ENCODE measurements around the gene ALK. TPM values are rescaled to one million over a fixed set of nuclear protein-coding genes. Genes with fewer than 3 reads are reported as not detected.

ALK gene
- polyA plus RNA-seq, 3 donors: not detected

- Histone ChIP-seq H3K9me3 (replicated peaks in 1 of 2; ENCODE audit: control insufficient read depth in 1 of 2, insufficient read depth in 1 of 2, low read length in 2 of 2) (no peaks in the 10 kb centered on the region), H3K27me3 (ENCODE audit: control insufficient read depth in 2 of 2, insufficient read depth in 2 of 2, low read length in 2 of 2) (no peaks in the 10 kb centered on the region), H3K4me1 (ENCODE audit: control insufficient read depth in 1 of 2, insufficient read depth in 2 of 2, low read length in 2 of 2) (no peaks in the 10 kb centered on the region), H3K4me3 (replicated peaks in 1 of 3; ENCODE audit: low read depth in 2 of 3, low read length in 3 of 3) (no peak overlapping the region), H3K36me3 (replicated peaks in 1 of 2; ENCODE audit: control insufficient read depth in 1 of 2, insufficient read depth in 2 of 2, low read length in 2 of 2) (no peaks in the 10 kb centered on the region), H3K9ac (ENCODE audit: insufficient read depth, low read length, poor library complexity, severe bottlenecking) (no peak overlapping the region), H3K79me2 (ENCODE audit: insufficient read depth, low read length) (no peaks in the 10 kb centered on the region), H3K27ac (ENCODE audit: low read depth in 1 of 2, low read length in 2 of 2) (no peak overlapping the region), H3K4me2 (replicated peaks; ENCODE audit: extremely low read depth, low read length, poor library complexity, severe bottlenecking) (no peak overlapping the region), H2AFZ (ENCODE audit: insufficient read depth, low read depth, low read length, poor library complexity, severe bottlenecking) (no peak overlapping the region), H4K20me1 (ENCODE audit: insufficient read depth, low read length) (no peaks in the 10 kb centered on the region)
- no peak for TF ChIP-seq CTCF (IDR thresholded peaks at IDR 0.05)
- no peak overlapping the region for H3K27ac Mint-ChIP-seq
- peaks cover 8% of the 10 kb centered on the region for H3K4me1 Mint-ChIP-seq
- H3K4me3 Mint-ChIP-seq: no peak overlapping the region
- 94% methylated on average over 2 of the region's 2 CpGs for WGBS (ENCODE audit: insufficient coverage)
- DNase-seq: no peak
- H3K9me3 Mint-ChIP-seq: no peaks in the 10 kb centered on the region
- H3K36me3 Mint-ChIP-seq: no peaks in the 10 kb centered on the region
- intact Hi-C loops (cut with micrococcal nuclease): no loop called here
- H3K27me3 Mint-ChIP-seq (ENCODE audit: low read depth in 3 of 3): peaks cover 0 to 5% (median 0%) of the 10 kb centered on the region in 3 donors
Measured at GRCh38 chr2:29544917-29545316, 376.5 kb downstream of the ALK start.

GRCh38 chr2:29544031-29544430 is 377.4 kb downstream of the ALK start:
- Histone ChIP-seq H3K4me1 (ENCODE audit: control insufficient read depth in 1 of 2, insufficient read depth in 2 of 2, low read length in 2 of 2) (no peaks in the 10 kb centered on the region), H3K4me3 (replicated peaks in 1 of 3; ENCODE audit: low read depth in 2 of 3, low read length in 3 of 3) (no peak overlapping the region), H3K4me2 (replicated peaks; ENCODE audit: extremely low read depth, low read length, poor library complexity, severe bottlenecking) (no peak overlapping the region), H3K79me2 (ENCODE audit: insufficient read depth, low read length) (no peaks in the 10 kb centered on the region), H3K9ac (ENCODE audit: insufficient read depth, low read length, poor library complexity, severe bottlenecking) (no peak overlapping the region), H3K27ac (ENCODE audit: low read depth in 1 of 2, low read length in 2 of 2) (no peak overlapping the region), H3K27me3 (ENCODE audit: control insufficient read depth in 2 of 2, insufficient read depth in 2 of 2, low read length in 2 of 2) (no peaks in the 10 kb centered on the region), H3K9me3 (replicated peaks in 1 of 2; ENCODE audit: control insufficient read depth in 1 of 2, insufficient read depth in 1 of 2, low read length in 2 of 2) (no peaks in the 10 kb centered on the region), H3K36me3 (replicated peaks in 1 of 2; ENCODE audit: control insufficient read depth in 1 of 2, insufficient read depth in 2 of 2, low read length in 2 of 2) (no peaks in the 10 kb centered on the region), H2AFZ (ENCODE audit: insufficient read depth, low read depth, low read length, poor library complexity, severe bottlenecking) (no peak overlapping the region), H4K20me1 (ENCODE audit: insufficient read depth, low read length) (no peaks in the 10 kb centered on the region)
- Mint-ChIP-seq H3K9me3 (no peaks in the 10 kb centered on the region), H3K4me1 (peaks cover 8% of the 10 kb centered on the region), H3K4me3 (no peak overlapping the region), H3K27ac (no peak overlapping the region), H3K27me3 (ENCODE audit: low read depth in 3 of 3) (peaks cover 0 to 5% (median 0%) of the 10 kb centered on the region in 3 donors), H3K36me3 (no peaks in the 10 kb centered on the region)
- 78% methylated on average over 3 of the region's 3 CpGs for WGBS (ENCODE audit: insufficient coverage)
- no peak for TF ChIP-seq CTCF (IDR thresholded peaks at IDR 0.05)
- DNase-seq: no peak
- intact Hi-C loops (cut with micrococcal nuclease): no loop called here

Data from CD14-positive monocyte (primary cell).